KMS-11 (cell line): ENCODE data around the gene DAD1.

Experiments used
- H2AFZ ChIP-seq: fragments of 200-600 bp; sonication (generic); 2 replicates; pipeline ENCODE4 v1.6.1; 2016; ENCODE audit warnings: antibody characterized with exemption, mixed run types, low read depth
- H3K27ac ChIP-seq: fragments of 200-600 bp; sonication (generic); 2 replicates; pipeline ENCODE4 v1.6.1; 2016; ENCODE audit warnings: mild to moderate bottlenecking, mixed run types
- H3K27me3 ChIP-seq: fragments of 200-600 bp; sonication (generic); 2 replicates; pipeline ENCODE4 v1.6.1; 2017; ENCODE audit warnings: mild to moderate bottlenecking, low read depth, mixed run types, moderate library complexity; ENCODE audit not compliant: insufficient read depth
- H3K36me3 ChIP-seq: fragments of 200-600 bp; sonication (generic); 2 replicates; pipeline ENCODE4 v1.6.1; 2017; ENCODE audit warnings: mild to moderate bottlenecking, mixed run types; ENCODE audit not compliant: insufficient read depth
- H3K4me1 ChIP-seq: fragments of 200-600 bp; sonication (generic); 2 replicates; pipeline ENCODE4 v1.6.1; 2016; ENCODE audit warnings: mild to moderate bottlenecking, low read depth, mixed run types; ENCODE audit not compliant: poor library complexity, severe bottlenecking
- H3K4me2 ChIP-seq: fragments of 200-600 bp; sonication (generic); 2 replicates; pipeline ENCODE4 v1.7.0; 2016; ENCODE audit warnings: mild to moderate bottlenecking, mixed run types
- H3K4me3 ChIP-seq: fragments of 200-600 bp; sonication (generic); IDR thresholded peaks from 2 replicates; pipeline ENCODE4 v1.6.1; 2017; ENCODE audit warnings: low read depth, low read length, mixed read lengths; ENCODE audit not compliant: insufficient read depth
- H3K79me2 ChIP-seq: fragments of 200-600 bp; sonication (generic); 2 replicates; pipeline ENCODE4 v1.6.1; 2016; ENCODE audit warnings: low read depth, mixed run types; ENCODE audit not compliant: insufficient read depth
- H3K9ac ChIP-seq: fragments of 200-600 bp; sonication (generic); 2 replicates; pipeline ENCODE4 v1.6.1; 2016; ENCODE audit warnings: mild to moderate bottlenecking, mixed run types
- H4K20me1 ChIP-seq: fragments of 200-600 bp; sonication (generic); 2 replicates; pipeline ENCODE4 v1.6.1; 2016; ENCODE audit warnings: mild to moderate bottlenecking, mixed run types; ENCODE audit not compliant: insufficient read depth
- CTCF ChIP-seq: fragments of 200-600 bp; sonication (generic); conservative IDR thresholded peaks from 2 replicates; pipeline ENCODE4 v1.6.1; 2017; ENCODE audit warnings: low read depth, mild to moderate bottlenecking, antibody characterized with exemption, low read length, moderate library complexity, mixed read lengths

DAD1 gene

GRCh38 chr14:22629361-22629760 is 40.3 kb upstream of the DAD1 start:
- Histone ChIP-seq H3K36me3 (no peaks in the 10 kb centered on the region), H4K20me1 (no peaks in the 10 kb centered on the region), H2AFZ (no peak overlapping the region), H3K9ac (no peak overlapping the region), H3K4me1 (no peaks in the 10 kb centered on the region), H3K4me2 (no peak overlapping the region), H3K79me2 (no peaks in the 10 kb centered on the region), H3K27me3 (no peaks in the 10 kb centered on the region), H3K27ac (no peak overlapping the region), H3K4me3 (no peak overlapping the region)
- no peak for TF ChIP-seq CTCF

GRCh38 chr14:22627506-22628263 is 38.7 kb upstream of the DAD1 start:
- Histone ChIP-seq H4K20me1 (no peaks in the 10 kb centered on the region), H2AFZ (no peak overlapping the region), H3K27me3 (no peaks in the 10 kb centered on the region), H3K79me2 (no peaks in the 10 kb centered on the region), H3K4me1 (peaks cover 5% of the 10 kb centered on the region), H3K27ac (no peak overlapping the region), H3K36me3 (no peaks in the 10 kb centered on the region), H3K4me3 (no peak overlapping the region), H3K9ac (no peak overlapping the region), H3K4me2 (no peak overlapping the region)
- TF ChIP-seq CTCF = no peak

- no peak overlapping the region for H3K4me3 ChIP-seq
- no peaks in the 10 kb centered on the region for H3K79me2 ChIP-seq
- H4K20me1 ChIP-seq = no peaks in the 10 kb centered on the region
- no peaks in the 10 kb centered on the region for H3K27me3 ChIP-seq
- TF ChIP-seq CTCF = no peak
- H2AFZ ChIP-seq = no peak overlapping the region
- peaks cover 12% of the 10 kb centered on the region for H3K4me1 ChIP-seq
- no peak overlapping the region for H3K9ac ChIP-seq
- H3K27ac ChIP-seq = no peak overlapping the region
- no peaks in the 10 kb centered on the region for H3K36me3 ChIP-seq
- no peak overlapping the region for H3K4me2 ChIP-seq
Measured at GRCh38 chr14:22626590-22626989, 37.6 kb upstream of the DAD1 start.

GRCh38 chr14:22623047-22623446 is 34.0 kb upstream of the DAD1 start:
- no peaks in the 10 kb centered on the region for H4K20me1 ChIP-seq
- no peak overlapping the region for H3K4me2 ChIP-seq
- no peaks in the 10 kb centered on the region for H3K36me3 ChIP-seq
- H3K27ac ChIP-seq = no peak overlapping the region
- H3K4me1 ChIP-seq = peaks cover 12% of the 10 kb centered on the region
- H2AFZ ChIP-seq = no peak overlapping the region
- no peak overlapping the region for H3K4me3 ChIP-seq
- H3K79me2 ChIP-seq = no peaks in the 10 kb centered on the region
- H3K27me3 ChIP-seq = no peaks in the 10 kb centered on the region
- no peak for TF ChIP-seq CTCF
- no peak overlapping the region for H3K9ac ChIP-seq
